ENCODE measurements around the gene CREBBP.

CREBBP gene

DNA sequence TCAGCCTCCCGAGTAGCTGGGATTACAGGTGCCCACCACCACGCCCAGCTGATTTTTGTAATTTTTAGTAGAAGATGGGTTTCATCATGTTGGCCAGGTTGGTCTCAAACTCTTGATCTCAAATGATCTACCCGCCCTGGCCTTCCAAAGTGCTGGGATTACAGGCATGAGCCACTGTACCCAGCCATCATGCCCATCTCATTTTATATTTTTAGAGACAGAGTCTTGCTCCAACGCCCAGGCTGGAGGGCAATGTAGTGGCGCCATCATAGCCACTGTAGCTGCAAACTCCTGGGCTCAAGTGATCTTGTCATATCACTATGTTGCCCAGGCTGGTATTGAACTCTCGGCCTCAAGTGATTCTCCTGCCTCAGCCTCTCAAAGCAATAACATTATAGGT lies 120.0 kb downstream of the CREBBP start:
- Histone ChIP-seq H3K9me3 (no peaks in the 10 kb centered on the region), H3K36me3 (peaks cover 33 to 96% (median 62%) of the 10 kb centered on the region in 3 donors), H3K4me3 (no peak overlapping the region), H3K27me3 (no peaks in the 10 kb centered on the region), H3K27ac (no peak overlapping the region), H3K4me1 (no peaks in the 10 kb centered on the region)
- no peak for TF ChIP-seq CTCF (IDR thresholded peaks at IDR 0.05)
- intact Hi-C loops (cut with DNase I; ENCODE audit: low total_unique reads), result no loop called here
- no peak for DNase-seq

DNA sequence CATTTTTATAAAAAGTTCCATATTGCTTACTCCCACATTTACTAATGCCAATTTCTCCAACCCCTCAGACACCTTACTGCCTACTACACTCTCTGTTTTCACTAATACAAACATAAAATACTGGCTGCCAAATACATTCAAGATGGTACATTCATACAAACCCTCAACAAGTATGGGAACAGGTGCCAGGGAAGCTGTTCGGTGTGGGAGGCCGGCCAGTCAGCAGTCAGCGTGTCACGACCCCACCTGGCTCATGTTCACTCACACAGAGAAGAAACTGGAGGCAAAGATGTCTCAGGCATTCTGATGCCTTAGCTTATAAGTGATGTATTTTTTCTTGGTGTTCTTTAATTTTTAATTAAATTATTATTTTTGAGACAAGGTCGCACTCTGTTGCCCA lies 120.8 kb downstream of the CREBBP start:
- no peak overlapping the region for H3K27ac ChIP-seq
- intact Hi-C loops (cut with DNase I; ENCODE audit: low total_unique reads), result no loop called here
- no peaks in the 10 kb centered on the region for H3K9me3 ChIP-seq
- H3K36me3 ChIP-seq, result peaks cover 25 to 93% (median 57%) of the 10 kb centered on the region in 3 donors
- no peaks in the 10 kb centered on the region for H3K27me3 ChIP-seq
- no peak for DNase-seq
- H3K4me1 ChIP-seq, result peaks cover 0 to 5% (median 0%) of the 10 kb centered on the region in 4 donors
- no peak overlapping the region for H3K4me3 ChIP-seq
- TF ChIP-seq CTCF (IDR thresholded peaks at IDR 0.05), result no peak

DNA sequence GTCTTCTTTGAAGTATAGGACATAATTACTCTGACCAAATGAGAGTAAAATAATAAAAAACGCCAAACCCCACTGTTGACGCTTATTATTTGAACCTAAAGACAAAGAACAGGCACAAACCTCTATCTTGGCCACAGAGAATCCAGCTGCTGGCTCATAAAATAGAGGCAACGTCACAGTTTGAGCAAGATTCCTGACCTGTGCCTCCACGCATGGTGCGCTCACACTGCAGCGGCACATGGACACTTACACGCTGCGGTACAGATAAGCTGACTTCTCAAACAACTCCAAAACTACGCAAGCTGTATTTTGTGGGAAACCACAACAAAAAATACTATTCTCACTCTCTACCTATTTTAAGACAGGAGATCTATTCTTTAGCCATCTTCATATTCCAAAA lies 124.4 kb downstream of the CREBBP start:
- no peak overlapping the region for H3K4me3 ChIP-seq
- intact Hi-C loops (cut with DNase I; ENCODE audit: low total_unique reads), result no loop called here
- H3K4me1 ChIP-seq, result peaks cover 0 to 14% (median 3%) of the 10 kb centered on the region in 4 donors
- H3K27ac ChIP-seq, result no peak overlapping the region
- no peaks in the 10 kb centered on the region for H3K9me3 ChIP-seq
- H3K36me3 ChIP-seq, result peaks cover 21 to 80% (median 37%) of the 10 kb centered on the region in 3 donors
- H3K27me3 ChIP-seq, result no peaks in the 10 kb centered on the region
- no peak for TF ChIP-seq CTCF (IDR thresholded peaks at IDR 0.05)
- no peak for DNase-seq

GRCh38 chr16:3755249-3755648 lies 125.3 kb downstream of the CREBBP start:
- TF ChIP-seq CTCF (IDR thresholded peaks at IDR 0.05), result no peak
- intact Hi-C loops (cut with DNase I; ENCODE audit: low total_unique reads), result no loop called here

GRCh38 chr16:3754772-3755171 lies 125.7 kb downstream of the CREBBP start:
- no peak overlapping the region for H3K4me3 ChIP-seq
- H3K27ac ChIP-seq, result no peak overlapping the region
- no peak for TF ChIP-seq CTCF (IDR thresholded peaks at IDR 0.05)
- H3K27me3 ChIP-seq, result no peaks in the 10 kb centered on the region
- intact Hi-C loops (cut with DNase I; ENCODE audit: low total_unique reads), result no loop called here
- H3K9me3 ChIP-seq, result no peaks in the 10 kb centered on the region
- DNase-seq, result no peak
- peaks cover 0 to 14% (median 3%) of the 10 kb centered on the region in 4 donors for H3K4me1 ChIP-seq
- peaks cover 21 to 81% (median 49%) of the 10 kb centered on the region in 3 donors for H3K36me3 ChIP-seq

More at GRCh38 chr16:3755249-3755648, 125.3 kb downstream of the CREBBP start:
- DNase-seq, result no peak
- Histone ChIP-seq H3K4me1 (peaks cover 0 to 14% (median 3%) of the 10 kb centered on the region in 4 donors), H3K27ac (no peak overlapping the region), H3K27me3 (no peaks in the 10 kb centered on the region), H3K4me3 (no peak overlapping the region), H3K9me3 (no peaks in the 10 kb centered on the region), H3K36me3 (peaks cover 21 to 80% (median 44%) of the 10 kb centered on the region in 3 donors)
